NCI-H524 treated with DMSO at 0.1 percent for 48 hours (cell line): Measurements from ENCODE around the gene TMCC3.

Experiments
- DNase-seq: peaks from one replicate; lab custom pipeline; 2025; lab: John Stamatoyannopoulos, UW

Gene TMCC3

GRCh38 chr12:94531196-94531720 is 119.1 kb downstream of the TMCC3 start:
- DNase-seq = no peak

GRCh38 chr12:94525951-94526350 is 124.4 kb downstream of the TMCC3 start:
- no peak for DNase-seq
